T-cell (primary cell): ENCODE results near the gene DNAJC15. TPM values are rescaled to one million over a fixed set of nuclear protein-coding genes. Genes with fewer than 3 reads are reported as not detected.

Experiments used
- ATAC-seq, 4 experiments: fragments of 200-7000 bp in 3 of 4; fragments of 150-1000 bp in 1 of 4; cut with Tn5 transposase; replicated peaks in 1 of 4; 1 replicate in 3 of 4; 2 replicates in 1 of 4; pipeline ENCODE4 v1.10.0; 2021; ENCODE audit warnings: moderate library complexity in 3 of 4, mild to moderate bottlenecking in 2 of 4, moderate number of reproducible peaks in 1 of 4
- CTCF ChIA-PET, 2 donors: fragments of 300-600 bp; sonication (Branson Sonifier 250); formaldehyde crosslinking; loops; one replicate each; lab custom pipeline; 2022; ENCODE audit warnings: antibody characterized with exemption in 2 of 2; lab: Charles Lee
- POLR2A ChIA-PET, 2 donors: fragments of 300-600 bp; sonication (Branson Sonifier 250); formaldehyde crosslinking; loops; one replicate each; lab custom pipeline; 2022; ENCODE audit warnings: antibody characterized with exemption in 2 of 2; lab: Charles Lee
- DNase-seq, 35 experiments: peaks; one replicate each; pipeline versions ENCODE4 v3.0.0 to v3.0.0-alpha.2; 2013 to 2023
- H3K27ac ChIP-seq: one replicate; pipeline ENCODE4 v1.5.1; 2013; ENCODE audit warnings: low read length
- H3K27me3 ChIP-seq, 2 experiments: replicated peaks in 1 of 2; 1 replicate in 1 of 2; 2 replicates in 1 of 2; pipeline versions ENCODE4 v1.6.1 to v1.7.0; 2013; ENCODE audit warnings: low read length in 1 of 2, mixed read lengths in 1 of 2; ENCODE audit not compliant: control insufficient read depth in 2 of 2, insufficient read depth in 2 of 2; ENCODE audit errors: extremely low read depth in 1 of 2
- H3K36me3 ChIP-seq, 2 donors: 1 replicate in 1 of 2; 2 replicates in 1 of 2; pipeline versions ENCODE4 v1.6.1 to v1.7.0; 2013; ENCODE audit warnings: low read length in 1 of 2; ENCODE audit not compliant: control insufficient read depth in 2 of 2, insufficient read depth in 1 of 2; ENCODE audit errors: extremely low read depth in 1 of 2
- H3K4me1 ChIP-seq, 2 experiments: 1 replicate in 1 of 2; 2 replicates in 1 of 2; pipeline versions ENCODE4 v1.6.1 to v1.7.0; 2013; ENCODE audit warnings: low read length in 2 of 2, mixed read lengths in 1 of 2; ENCODE audit not compliant: insufficient read depth in 2 of 2, control insufficient read depth in 1 of 2; ENCODE audit errors: extremely low read depth in 1 of 2
- H3K4me3 ChIP-seq, 2 donors: 1 replicate in 1 of 2; 2 replicates in 1 of 2; pipeline versions ENCODE4 v1.5.1 to v1.7.0; 2013; ENCODE audit warnings: mild to moderate bottlenecking in 2 of 2, low read length in 1 of 2, moderate library complexity in 1 of 2; ENCODE audit not compliant: control insufficient read depth in 1 of 2; ENCODE audit errors: extremely low read depth in 1 of 2
- H3K9me3 ChIP-seq: 2 replicates; pipeline ENCODE4 v1.7.0; 2013
- H3K27ac Mint-ChIP-seq, 2 donors: one replicate each; pipeline ENCODE4 v1.8.0; 2020 to 2021; ENCODE audit warnings: mild to moderate bottlenecking in 2 of 2, mixed read lengths in 2 of 2
- H3K27me3 Mint-ChIP-seq, 2 donors: one replicate each; pipeline ENCODE4 v1.8.0; 2021 to 2022; ENCODE audit warnings: mixed read lengths in 2 of 2
- H3K36me3 Mint-ChIP-seq: one replicate; pipeline ENCODE4 v1.8.0; 2021; ENCODE audit warnings: mixed read lengths
- H3K4me1 Mint-ChIP-seq, 3 donors: one replicate each; pipeline ENCODE4 v1.8.0; 2020 to 2022; ENCODE audit warnings: mixed read lengths in 3 of 3, mild to moderate bottlenecking in 1 of 3
- H3K4me3 Mint-ChIP-seq, 3 donors: one replicate each; pipeline ENCODE4 v1.8.0; 2020 to 2022; ENCODE audit warnings: mild to moderate bottlenecking in 3 of 3, mixed read lengths in 3 of 3, moderate library complexity in 3 of 3
- H3K9me3 Mint-ChIP-seq, 3 donors: one replicate each; pipeline ENCODE4 v1.8.0; 2020 to 2022; ENCODE audit warnings: mixed read lengths in 3 of 3
- WGBS: methylation state at CpG from one replicate; pipeline ENCODE4 v1.1.5; 2013; ENCODE audit warnings: missing lambda C conversion rate; ENCODE audit not compliant: insufficient coverage; 5-methylcytosine and 5-hydroxymethylcytosine counted together
- total RNA-seq, 35 experiments: library from RNA in 6 of 35; stranded (reverse) in 6 of 35; fragments of 120-200 nt in 1 of 35; gene quantifications; one replicate each; pipeline versions ENCODE4 v1.2.1 to v1.2.4 and lab custom pipeline; 2013 to 2026

DNAJC15 gene
- total RNA-seq, 5 donors from 2014 or later (not counting 1 experiment from before 2014, with no cell fraction given) = 4.4 to 10.8 (median 8.5) TPM

- Histone ChIP-seq H3K36me3 (peaks cover 0 to 6% of the 10 kb centered on the region in 2 donors), H3K27ac (no peak overlapping the region), H3K27me3 (no peaks in the 10 kb centered on the region), H3K9me3 (no peaks in the 10 kb centered on the region), H3K4me1 (peaks cover 5 to 6% of the 10 kb centered on the region in 2 experiments), H3K4me3 (no peak overlapping the region)
- ChIA-PET POLR2A (interaction anchor here in 1 of 2 donors (0.5 kb wide), 1 partner anchor 748 kb away, joined by 3 read pairs; no protein-coding TSS in a partner anchor), CTCF (no interaction called here)
- no peaks in the 10 kb centered on the region for H3K27me3 Mint-ChIP-seq
- H3K36me3 Mint-ChIP-seq = peaks cover 16% of the 10 kb centered on the region
- WGBS = no CpG with 5 or more reads among the region's 4 CpGs
- peaks cover 31 to 34% (median 34%) of the 10 kb centered on the region in 3 donors for H3K4me1 Mint-ChIP-seq
- DNase-seq = no peak
- H3K27ac Mint-ChIP-seq = no peak overlapping the region
- H3K4me3 Mint-ChIP-seq = no peak overlapping the region
- H3K9me3 Mint-ChIP-seq = peaks cover 0 to 3% (median 0%) of the 10 kb centered on the region in 3 donors
- ATAC-seq = no peak
These were observed 55.0 kb downstream of the DNAJC15 start for GRCh38 chr13:43078399-43078798.

DNA sequence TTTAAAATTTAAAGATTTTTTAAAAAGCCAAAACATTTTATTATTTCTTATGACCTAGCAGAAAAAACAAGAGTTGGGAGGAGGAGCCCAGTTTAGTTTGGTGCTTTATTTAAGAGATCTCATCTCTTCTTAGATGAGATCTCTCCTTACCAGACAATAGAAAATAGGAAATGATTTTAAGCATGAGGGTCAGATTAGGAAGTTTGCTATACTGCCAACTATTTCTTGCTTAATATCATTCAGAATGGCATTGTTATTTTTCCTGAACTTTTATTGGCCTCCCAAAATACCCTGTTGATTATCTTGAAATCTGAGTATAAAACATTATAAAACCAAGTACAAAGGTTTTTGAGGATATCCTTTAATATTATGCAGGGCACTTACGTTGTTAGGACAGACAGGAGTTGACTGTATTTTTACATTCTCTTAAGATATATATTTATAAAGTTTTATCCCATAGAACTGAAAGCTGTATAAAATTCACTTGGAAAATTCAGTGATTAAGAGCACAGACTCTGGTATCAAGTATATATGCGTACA, 56.1 kb downstream of the DNAJC15 start:
- Mint-ChIP-seq H3K4me3 (no peak overlapping the region), H3K36me3 (peaks cover 16% of the 10 kb centered on the region), H3K9me3 (peaks cover 0 to 3% (median 0%) of the 10 kb centered on the region in 3 donors), H3K4me1 (peaks cover 30 to 31% (median 30%) of the 10 kb centered on the region in 3 donors), H3K27me3 (no peaks in the 10 kb centered on the region), H3K27ac (no peak overlapping the region)
- ATAC-seq = no peak
- WGBS = no CpG with 5 or more reads among the region's 2 CpGs
- no peaks in the 10 kb centered on the region for H3K27me3 ChIP-seq
- no peak overlapping the region for H3K27ac ChIP-seq
- DNase-seq = no peak
- ChIA-PET CTCF (no interaction called here), POLR2A (interaction anchor here in 1 of 2 donors (0.6 kb wide), 1 partner anchor 10 kb away, joined by 3 read pairs; no protein-coding TSS in a partner anchor)
- no peaks in the 10 kb centered on the region for H3K9me3 ChIP-seq
- H3K36me3 ChIP-seq = peaks cover 0 to 6% of the 10 kb centered on the region in 2 donors
- H3K4me1 ChIP-seq = peaks cover 5 to 6% of the 10 kb centered on the region in 2 experiments
- no peak overlapping the region for H3K4me3 ChIP-seq

GRCh38 chr13:43080199-43080598, 56.8 kb downstream of the DNAJC15 start:
- no CpG with 5 or more reads among the region's 3 CpGs for WGBS
- Mint-ChIP-seq H3K36me3 (peaks cover 16% of the 10 kb centered on the region), H3K4me1 (peaks cover 22 to 25% (median 22%) of the 10 kb centered on the region in 3 donors), H3K9me3 (peaks cover 0 to 3% (median 0%) of the 10 kb centered on the region in 3 donors), H3K27me3 (no peaks in the 10 kb centered on the region), H3K27ac (no peak overlapping the region), H3K4me3 (no peak overlapping the region)
- no peak for ATAC-seq
- H3K9me3 ChIP-seq = no peaks in the 10 kb centered on the region
- no peak overlapping the region for H3K27ac ChIP-seq
- ChIA-PET CTCF (no interaction called here), POLR2A (interaction anchor here in 1 of 2 donors (0.6 kb wide), 1 partner anchor 11 kb away, joined by 3 read pairs; no protein-coding TSS in a partner anchor)
- H3K36me3 ChIP-seq = peaks cover 0 to 6% of the 10 kb centered on the region in 2 donors
- no peak overlapping the region for H3K4me3 ChIP-seq
- DNase-seq = no peak
- H3K4me1 ChIP-seq = peaks cover 4% of the 10 kb centered on the region in 2 experiments
- no peaks in the 10 kb centered on the region for H3K27me3 ChIP-seq

GRCh38 chr13:43081866-43082265, 58.5 kb downstream of the DNAJC15 start:
- WGBS = no CpG with 5 or more reads among the region's 2 CpGs
- H3K36me3 Mint-ChIP-seq = peaks cover 22% of the 10 kb centered on the region

GRCh38 chr13:43083750-43084149, 60.4 kb downstream of the DNAJC15 start:
- DNase-seq = no peak
- ATAC-seq = no peak

More at GRCh38 chr13:43081866-43082265, 58.5 kb downstream of the DNAJC15 start:
- CTCF ChIA-PET = interaction anchor here (0.6 to 1.9 kb wide), 4 partner anchors 12 to 722 kb away, joined by 3 to 5 read pairs (median 4); no protein-coding TSS in a partner anchor
- ATAC-seq (no peak), DNase-seq (no peak)
- H3K36me3 ChIP-seq = peaks cover 0 to 6% of the 10 kb centered on the region in 2 donors
- POLR2A ChIA-PET = interaction anchor here in 1 of 2 donors (0.6 kb wide), 1 partner anchor 1900 kb away, joined by 3 read pairs; no protein-coding TSS in a partner anchor
- Mint-ChIP-seq H3K9me3 (peaks cover 0 to 3% (median 0%) of the 10 kb centered on the region in 3 donors), H3K27ac (no peak overlapping the region), H3K4me1 (peaks cover 7 to 10% (median 9%) of the 10 kb centered on the region in 3 donors), H3K4me3 (no peak overlapping the region), H3K27me3 (no peaks in the 10 kb centered on the region)
- no peak overlapping the region for H3K27ac ChIP-seq
- no peak overlapping the region for H3K4me3 ChIP-seq
- no peaks in the 10 kb centered on the region for H3K4me1 ChIP-seq
- H3K9me3 ChIP-seq = no peaks in the 10 kb centered on the region
- H3K27me3 ChIP-seq = no peaks in the 10 kb centered on the region

DNA sequence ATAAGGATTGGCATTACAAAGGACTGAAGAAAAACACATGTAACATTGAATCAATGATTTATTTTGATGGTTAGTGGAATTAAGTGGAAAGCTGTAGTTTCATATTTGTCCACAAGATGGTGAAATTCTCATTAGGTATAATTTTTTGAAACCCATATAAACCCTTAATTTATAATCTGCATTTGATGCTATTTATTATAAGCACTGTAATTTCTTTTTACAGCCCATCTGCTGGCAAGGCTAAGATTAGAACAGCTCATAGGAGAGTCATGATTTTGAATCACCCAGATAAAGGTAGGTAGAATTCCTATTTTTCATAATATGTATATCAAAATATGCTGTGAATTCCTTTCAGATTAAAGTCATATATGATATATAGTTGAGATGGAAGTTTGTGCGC, 62.2 kb downstream of the DNAJC15 start:
- Histone ChIP-seq H3K27ac (no peak overlapping the region), H3K9me3 (peaks cover 4% of the 10 kb centered on the region), H3K36me3 (peaks cover 0 to 4% of the 10 kb centered on the region in 2 donors), H3K27me3 (no peaks in the 10 kb centered on the region), H3K4me3 (no peak overlapping the region), H3K4me1 (no peaks in the 10 kb centered on the region)
- Mint-ChIP-seq H3K9me3 (peaks cover 0 to 4% (median 0%) of the 10 kb centered on the region in 3 donors), H3K4me1 (peaks cover 13 to 15% (median 14%) of the 10 kb centered on the region in 3 donors), H3K4me3 (no peak overlapping the region), H3K36me3 (peaks cover 26% of the 10 kb centered on the region), H3K27me3 (no peaks in the 10 kb centered on the region), H3K27ac (no peak overlapping the region)
- ATAC-seq (no peak), DNase-seq (peak in 1 of 35 experiments; percentile 48)
- no CpG with 5 or more reads among the region's 1 CpG for WGBS
- ChIA-PET POLR2A (interaction anchor here in 1 of 2 donors (0.6 kb wide), 1 partner anchor 1452 kb away, joined by 3 read pairs; no protein-coding TSS in a partner anchor), CTCF (interaction anchor here (0.7 to 1.6 kb wide), 7 partner anchors 10 to 1791 kb away, joined by 3 to 7 read pairs (median 4); partner anchors contain the start of gene EPSTI1 (in 1 of the 2))

More at GRCh38 chr13:43083750-43084149, 60.4 kb downstream of the DNAJC15 start:
- Histone ChIP-seq H3K4me3 (no peak overlapping the region), H3K36me3 (peaks cover 0 to 2% of the 10 kb centered on the region in 2 donors), H3K27ac (no peak overlapping the region), H3K27me3 (no peaks in the 10 kb centered on the region), H3K4me1 (no peaks in the 10 kb centered on the region), H3K9me3 (no peaks in the 10 kb centered on the region)
- H3K4me3 Mint-ChIP-seq = no peak overlapping the region
- POLR2A ChIA-PET = no interaction called here
- CTCF ChIA-PET = interaction anchor here (0.9 to 1.9 kb wide), 6 partner anchors 12 to 114 kb away, joined by 3 to 6 read pairs (median 5); partner anchors contain the start of gene EPSTI1 (in 1 of the 2)
- peaks cover 13 to 15% (median 14%) of the 10 kb centered on the region in 3 donors for H3K4me1 Mint-ChIP-seq
- peaks cover 0 to 3% (median 0%) of the 10 kb centered on the region in 3 donors for H3K9me3 Mint-ChIP-seq
- H3K27me3 Mint-ChIP-seq = no peaks in the 10 kb centered on the region
- H3K27ac Mint-ChIP-seq = no peak overlapping the region
- H3K36me3 Mint-ChIP-seq = peaks cover 26% of the 10 kb centered on the region
